AG10803 (cell line): ENCODE measurements around the gene EEF1A1.
"Not testable (repeated sequence)": the region's sequence is repeated elsewhere in the genome, so short reads cannot be mapped to it uniquely, and the experiment has no call there.

Experiments used
- DNase-seq: peaks from one replicate; pipeline ENCODE4 v3.0.0; 2010; ENCODE audit warnings: low read depth
- H3K4me3 ChIP-seq: 2 replicates; pipeline ENCODE4 v1.5.1; 2011; ENCODE audit warnings: mild to moderate bottlenecking, low read length, control low read depth
- TF ChIP-seq, protein P1 (sequence below): conservative IDR thresholded peaks from 2 replicates; pipeline ENCODE4 v1.5.1; 2011; ENCODE audit warnings: mild to moderate bottlenecking, low read length, control low read depth, inconsistent platforms

Gene EEF1A1

DNA sequence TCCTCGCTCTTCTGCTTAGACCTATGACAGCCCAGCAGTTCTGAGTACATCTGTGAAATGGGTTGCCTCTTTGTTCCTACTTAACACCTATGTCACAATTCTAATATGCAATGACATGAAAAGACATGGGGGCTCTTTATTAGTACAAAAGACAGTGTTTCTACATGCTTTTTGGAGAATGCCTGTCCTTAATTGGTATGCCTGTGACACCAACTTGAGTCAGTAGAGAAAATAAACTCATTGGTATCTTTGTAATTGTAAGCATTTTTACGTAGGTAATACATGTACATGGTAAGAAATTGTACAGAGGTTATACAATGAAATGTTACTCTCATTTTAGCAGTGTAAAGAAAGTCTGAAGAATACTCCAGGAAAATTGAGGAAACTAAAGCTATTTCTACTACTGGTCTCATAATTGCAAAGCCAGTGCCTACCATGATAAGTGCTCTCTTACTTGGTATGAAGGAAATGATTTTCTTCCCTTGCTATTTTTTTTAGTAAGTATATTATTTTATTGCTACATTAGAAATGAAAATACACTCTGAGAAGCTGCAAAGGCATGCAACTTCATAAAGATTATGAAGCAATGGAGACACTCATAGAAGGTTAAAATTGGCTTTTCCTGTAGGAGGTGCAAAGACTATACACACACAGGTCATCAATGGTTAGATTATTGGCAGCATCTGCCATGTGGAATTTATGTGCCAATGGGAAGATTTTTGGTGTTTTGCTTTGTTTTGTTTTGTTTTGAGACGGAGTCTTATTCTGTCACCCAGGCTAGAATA is 4.9 kb upstream of the EEF1A1 start:
- DNase-seq, result no peak
- TF ChIP-seq, protein P1, sequence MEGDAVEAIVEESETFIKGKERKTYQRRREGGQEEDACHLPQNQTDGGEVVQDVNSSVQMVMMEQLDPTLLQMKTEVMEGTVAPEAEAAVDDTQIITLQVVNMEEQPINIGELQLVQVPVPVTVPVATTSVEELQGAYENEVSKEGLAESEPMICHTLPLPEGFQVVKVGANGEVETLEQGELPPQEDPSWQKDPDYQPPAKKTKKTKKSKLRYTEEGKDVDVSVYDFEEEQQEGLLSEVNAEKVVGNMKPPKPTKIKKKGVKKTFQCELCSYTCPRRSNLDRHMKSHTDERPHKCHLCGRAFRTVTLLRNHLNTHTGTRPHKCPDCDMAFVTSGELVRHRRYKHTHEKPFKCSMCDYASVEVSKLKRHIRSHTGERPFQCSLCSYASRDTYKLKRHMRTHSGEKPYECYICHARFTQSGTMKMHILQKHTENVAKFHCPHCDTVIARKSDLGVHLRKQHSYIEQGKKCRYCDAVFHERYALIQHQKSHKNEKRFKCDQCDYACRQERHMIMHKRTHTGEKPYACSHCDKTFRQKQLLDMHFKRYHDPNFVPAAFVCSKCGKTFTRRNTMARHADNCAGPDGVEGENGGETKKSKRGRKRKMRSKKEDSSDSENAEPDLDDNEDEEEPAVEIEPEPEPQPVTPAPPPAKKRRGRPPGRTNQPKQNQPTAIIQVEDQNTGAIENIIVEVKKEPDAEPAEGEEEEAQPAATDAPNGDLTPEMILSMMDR, result no peak
- H3K4me3 ChIP-seq, result no peak overlapping the region

DNA sequence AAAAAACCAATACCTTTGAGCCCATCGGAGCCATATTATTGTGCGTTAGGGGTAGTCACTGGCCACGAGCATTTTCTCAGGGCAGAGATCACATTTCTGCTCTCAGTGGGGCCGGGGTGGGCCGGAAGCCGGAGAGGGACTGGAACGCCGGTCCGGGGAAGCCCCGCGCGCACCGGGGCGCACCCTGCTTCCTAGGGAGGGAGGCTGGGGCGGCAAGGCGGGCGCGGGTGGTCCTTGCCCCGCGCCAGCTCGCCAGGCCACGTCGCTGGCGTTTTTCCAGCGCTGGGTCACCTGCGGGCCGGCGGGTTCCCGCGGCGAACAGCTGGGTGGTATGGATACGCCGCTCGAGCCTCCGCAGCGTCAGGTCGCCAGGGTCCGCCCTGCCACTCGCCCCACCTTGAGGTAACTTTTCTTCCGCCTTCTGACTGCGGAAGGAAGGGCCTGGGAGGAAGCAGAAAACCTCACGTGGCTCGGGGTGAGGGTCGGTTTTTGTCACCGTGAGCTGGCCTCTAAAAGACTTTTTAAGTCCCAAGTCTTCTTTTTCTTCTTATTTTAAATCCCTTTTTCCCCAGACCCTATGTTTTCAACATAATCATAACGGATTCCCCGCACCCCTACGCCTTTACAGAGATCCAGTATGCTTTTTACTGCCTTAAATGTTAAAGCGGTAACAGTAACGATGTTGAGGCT is 2.7 kb upstream of the EEF1A1 start:
- TF ChIP-seq, protein P1, result no peak
- peak overlapping the region; percentile 60 for H3K4me3 ChIP-seq
- DNase-seq, result peak; percentile 40

DNA sequence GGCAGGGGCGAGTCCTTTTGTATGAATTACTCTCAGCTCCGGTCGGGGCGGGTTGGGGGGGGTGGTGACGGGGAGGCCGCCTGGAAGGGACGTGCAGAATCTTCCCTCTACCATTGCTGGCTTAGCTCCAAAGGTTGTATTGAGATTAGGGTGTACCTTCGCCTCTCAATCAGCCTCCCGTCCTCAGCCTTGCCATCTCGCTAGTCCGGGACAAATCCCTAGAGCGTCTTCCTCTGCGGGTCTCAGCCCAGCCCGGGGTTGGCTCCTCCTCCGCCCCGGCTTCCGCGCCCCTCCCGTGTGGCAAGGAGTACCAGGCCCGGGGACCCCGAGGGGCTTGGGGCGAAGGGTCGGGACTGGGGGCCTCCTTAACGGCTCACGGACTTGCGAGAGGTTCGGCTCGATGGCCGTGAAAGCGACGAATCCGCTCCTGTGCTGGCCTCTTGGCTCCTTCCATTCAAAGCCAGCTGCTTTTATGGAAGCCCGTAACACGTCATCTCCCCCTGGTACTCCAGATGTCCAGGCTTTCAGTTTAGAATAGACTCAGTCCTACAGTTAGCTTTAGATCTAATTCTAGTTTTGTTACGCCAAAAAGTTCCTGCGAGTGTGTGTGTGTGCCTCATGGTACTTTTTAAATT is 636 bp upstream of the EEF1A1 start:
- TF ChIP-seq, protein P1, result no peak
- peak; percentile 84 for DNase-seq
- H3K4me3 ChIP-seq, result peak overlapping the region; percentile 80

DNA sequence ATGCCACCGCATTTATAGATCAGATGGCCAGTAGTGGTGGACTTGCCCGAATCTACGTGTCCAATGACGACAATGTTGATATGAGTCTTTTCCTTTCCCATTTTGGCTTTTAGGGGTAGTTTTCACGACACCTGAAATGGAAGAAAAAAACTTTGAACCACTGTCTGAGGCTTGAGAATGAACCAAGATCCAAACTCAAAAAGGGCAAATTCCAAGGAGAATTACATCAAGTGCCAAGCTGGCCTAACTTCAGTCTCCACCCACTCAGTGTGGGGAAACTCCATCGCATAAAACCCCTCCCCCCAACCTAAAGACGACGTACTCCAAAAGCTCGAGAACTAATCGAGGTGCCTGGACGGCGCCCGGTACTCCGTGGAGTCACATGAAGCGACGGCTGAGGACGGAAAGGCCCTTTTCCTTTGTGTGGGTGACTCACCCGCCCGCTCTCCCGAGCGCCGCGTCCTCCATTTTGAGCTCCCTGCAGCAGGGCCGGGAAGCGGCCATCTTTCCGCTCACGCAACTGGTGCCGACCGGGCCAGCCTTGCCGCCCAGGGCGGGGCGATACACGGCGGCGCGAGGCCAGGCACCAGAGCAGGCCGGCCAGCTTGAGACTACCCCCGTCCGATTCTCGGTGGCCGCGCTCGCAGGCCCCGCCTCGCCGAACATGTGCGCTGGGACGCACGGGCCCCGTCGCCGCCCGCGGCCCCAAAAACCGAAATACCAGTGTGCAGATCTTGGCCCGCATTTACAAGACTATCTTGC is 725 bp downstream of the EEF1A1 start:
- TF ChIP-seq, protein P1, result no peak
- DNase-seq, result peak; percentile 82
- peak overlapping the region; percentile 99 for H3K4me3 ChIP-seq

DNA sequence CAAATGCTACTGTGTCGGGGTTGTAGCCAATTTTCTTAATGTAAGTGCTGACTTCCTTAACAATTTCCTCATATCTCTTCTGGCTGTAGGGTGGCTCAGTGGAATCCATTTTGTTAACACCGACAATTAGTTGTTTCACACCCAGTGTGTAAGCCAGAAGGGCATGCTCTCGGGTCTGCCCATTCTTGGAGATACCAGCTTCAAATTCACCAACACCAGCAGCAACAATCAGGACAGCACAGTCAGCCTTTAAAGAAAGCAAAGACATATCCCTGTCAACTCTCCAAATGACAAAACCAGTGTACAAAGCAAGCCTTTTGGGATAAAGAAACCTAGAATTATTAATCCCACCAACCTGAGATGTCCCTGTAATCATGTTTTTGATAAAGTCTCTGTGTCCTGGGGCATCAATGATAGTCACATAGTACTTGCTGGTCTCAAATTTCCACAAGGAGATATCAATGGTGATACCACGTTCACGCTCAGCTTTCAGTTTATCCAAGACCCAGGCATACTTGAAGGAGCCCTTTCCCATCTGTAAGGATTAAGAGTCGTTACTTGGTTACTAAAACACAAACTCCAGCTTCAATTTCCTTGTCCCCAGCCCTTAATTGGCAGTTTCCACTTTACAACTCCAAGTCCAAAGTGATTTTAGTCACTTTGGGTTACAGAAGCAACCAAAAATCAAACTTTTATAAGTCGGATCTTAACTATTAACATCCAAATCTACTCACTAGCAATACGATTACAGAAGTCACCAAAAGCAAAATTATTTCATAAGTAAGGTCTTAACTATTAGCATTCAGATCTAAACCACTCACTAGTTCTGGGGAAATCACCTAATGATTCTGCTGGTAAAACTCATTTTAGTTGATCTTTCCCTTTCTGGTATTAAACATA is 1.6 kb downstream of the EEF1A1 start:
- H3K4me3 ChIP-seq, result peak overlapping the region; percentile 99
- DNase-seq, result not testable (repeated sequence)

DNA sequence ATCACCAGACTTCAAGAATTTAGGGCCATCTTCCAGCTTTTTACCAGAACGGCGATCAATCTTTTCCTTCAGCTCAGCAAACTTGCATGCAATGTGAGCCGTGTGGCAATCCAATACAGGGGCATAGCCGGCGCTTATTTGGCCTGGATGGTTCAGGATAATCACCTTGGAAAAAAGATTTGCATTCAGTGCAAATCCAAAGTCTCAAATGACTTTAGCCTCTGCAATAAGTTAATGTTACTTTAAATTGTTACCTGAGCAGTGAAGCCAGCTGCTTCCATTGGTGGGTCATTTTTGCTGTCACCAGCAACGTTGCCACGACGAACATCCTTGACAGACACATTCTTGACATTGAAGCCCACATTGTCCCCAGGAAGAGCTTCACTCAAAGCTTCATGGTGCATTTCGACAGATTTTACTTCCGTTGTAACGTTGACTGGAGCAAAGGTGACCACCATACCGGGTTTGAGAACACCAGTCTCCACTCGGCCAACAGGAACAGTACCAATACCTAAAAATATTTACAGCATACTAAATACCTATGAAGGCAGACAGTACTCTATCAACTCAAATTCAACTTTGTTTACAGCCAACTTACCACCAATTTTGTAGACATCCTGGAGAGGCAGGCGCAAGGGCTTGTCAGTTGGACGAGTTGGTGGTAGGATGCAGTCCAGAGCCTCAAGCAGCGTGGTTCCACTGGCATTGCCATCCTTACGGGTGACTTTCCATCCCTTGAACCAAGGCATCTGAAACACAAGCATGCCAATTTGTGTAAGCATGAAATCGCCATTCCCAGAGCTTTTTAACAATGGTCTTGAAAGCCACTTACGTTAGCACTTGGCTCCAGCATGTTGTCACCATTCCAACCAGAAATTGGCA is 2.5 kb downstream of the EEF1A1 start:
- H3K4me3 ChIP-seq, result peak overlapping the region; percentile 67
- not testable (repeated sequence) for DNase-seq
